Measurements from ENCODE around the gene E2F3. TPM values are rescaled to one million over a fixed set of nuclear protein-coding genes. Genes with fewer than 3 reads are reported as not detected.

The E2F3 gene
- total and polyA plus RNA-seq, 2 donors (not counting 1 experiment from before 2014, with no cell fraction given): 4.1 to 12.3 TPM

GRCh38 chr6:20534295-20535262, 132.9 kb downstream of the E2F3 start, which contains the start of gene CDKAL1:
TSS of gene CDKAL1 (plus strand) at chr6:20534457. CDS start at chr6:20546351, 11,894 bp downstream.
- peak; percentile 94 to 95 for DNase-seq (ENCODE audit: low read depth in 2 of 2)
- peak within 1 kb of the TSS; percentile 92 for H3K4me2 ChIP-seq (ENCODE audit: extremely low read depth, insufficient read depth, low read length)
- peak within 1 kb of the TSS; percentile 76 for H3K9ac ChIP-seq (ENCODE audit: insufficient read depth, low read length)
- H3K27ac ChIP-seq (ENCODE audit: insufficient read depth, low read length): peak within 1 kb of the TSS; percentile 72
- H3K79me2 ChIP-seq (ENCODE audit: control insufficient read depth, insufficient read depth, low read length): peaks cover 7% of the 10 kb centered on the region
- no peaks in the 10 kb centered on the region for H3K9me3 ChIP-seq (ENCODE audit: control insufficient read depth, insufficient read depth, low read depth, low read length)
- H2AFZ ChIP-seq (ENCODE audit: low read length): peak within 1 kb of the TSS; percentile 82
- H3K4me3 ChIP-seq (replicated peaks in 1 of 4; ENCODE audit: control extremely low read depth in 1 of 4, insufficient read depth in 1 of 4, low read depth in 3 of 4, low read length in 4 of 4): peak within 1 kb of the TSS; percentile 42 to 100 (median 71)
- no peaks in the 10 kb centered on the region for H3K36me3 ChIP-seq (ENCODE audit: control insufficient read depth, insufficient read depth, low read length)
- H3K27me3 ChIP-seq (ENCODE audit: control insufficient read depth, insufficient read depth, low read length): no peaks in the 10 kb centered on the region
- TF ChIP-seq CTCF (conservative IDR thresholded peaks at IDR 0.05 in 1 of 2, IDR thresholded peaks at IDR 0.05 in 1 of 2; ENCODE audit: low read depth in 1 of 2, low read length in 2 of 2) (no peak), EZH2 (IDR thresholded peaks at IDR 0.05; ENCODE audit: low read length, missing control alignments) (no peak)
- H4K20me1 ChIP-seq (ENCODE audit: control insufficient read depth, extremely low read depth, insufficient read depth, low read length): no peaks in the 10 kb centered on the region
- H3K4me1 ChIP-seq (ENCODE audit: control insufficient read depth, extremely low read depth, insufficient read depth, low read length): no peaks in the 10 kb centered on the region

- Histone ChIP-seq H3K27ac (ENCODE audit: insufficient read depth, low read length) (no peak overlapping the region), H3K79me2 (ENCODE audit: control insufficient read depth, insufficient read depth, low read length) (peaks cover 7% of the 10 kb centered on the region), H4K20me1 (ENCODE audit: control insufficient read depth, extremely low read depth, insufficient read depth, low read length) (no peaks in the 10 kb centered on the region), H3K9ac (ENCODE audit: insufficient read depth, low read length) (no peak overlapping the region), H3K36me3 (ENCODE audit: control insufficient read depth, insufficient read depth, low read length) (no peaks in the 10 kb centered on the region), H3K4me3 (replicated peaks in 1 of 4; ENCODE audit: control extremely low read depth in 1 of 4, insufficient read depth in 1 of 4, low read depth in 3 of 4, low read length in 4 of 4) (no peak overlapping the region), H3K9me3 (ENCODE audit: control insufficient read depth, insufficient read depth, low read depth, low read length) (no peaks in the 10 kb centered on the region), H3K4me2 (ENCODE audit: extremely low read depth, insufficient read depth, low read length) (no peak overlapping the region), H3K27me3 (ENCODE audit: control insufficient read depth, insufficient read depth, low read length) (no peaks in the 10 kb centered on the region), H2AFZ (ENCODE audit: low read length) (no peak overlapping the region), H3K4me1 (ENCODE audit: control insufficient read depth, extremely low read depth, insufficient read depth, low read length) (no peaks in the 10 kb centered on the region)
- no peak for DNase-seq (ENCODE audit: low read depth in 2 of 2)
- TF ChIP-seq EZH2 (IDR thresholded peaks at IDR 0.05; ENCODE audit: low read length, missing control alignments): no peak
These were observed 136.5 kb downstream of the E2F3 start for GRCh38 chr6:20538131-20538662.

- H3K36me3 ChIP-seq (ENCODE audit: control insufficient read depth, insufficient read depth, low read length): no peaks in the 10 kb centered on the region
- H3K27ac ChIP-seq (ENCODE audit: insufficient read depth, low read length): no peak overlapping the region
- no peaks in the 10 kb centered on the region for H3K9me3 ChIP-seq (ENCODE audit: control insufficient read depth, insufficient read depth, low read depth, low read length)
- peaks cover 7% of the 10 kb centered on the region for H3K79me2 ChIP-seq (ENCODE audit: control insufficient read depth, insufficient read depth, low read length)
- no peak overlapping the region for H3K4me3 ChIP-seq (replicated peaks in 1 of 4; ENCODE audit: control extremely low read depth in 1 of 4, insufficient read depth in 1 of 4, low read depth in 3 of 4, low read length in 4 of 4)
- TF ChIP-seq EZH2 (IDR thresholded peaks at IDR 0.05; ENCODE audit: low read length, missing control alignments) (no peak), CTCF (conservative IDR thresholded peaks at IDR 0.05 in 1 of 2, IDR thresholded peaks at IDR 0.05 in 1 of 2; ENCODE audit: low read depth in 1 of 2, low read length in 2 of 2) (no peak)
- no peaks in the 10 kb centered on the region for H4K20me1 ChIP-seq (ENCODE audit: control insufficient read depth, extremely low read depth, insufficient read depth, low read length)
- no peak overlapping the region for H3K4me2 ChIP-seq (ENCODE audit: extremely low read depth, insufficient read depth, low read length)
- no peaks in the 10 kb centered on the region for H3K4me1 ChIP-seq (ENCODE audit: control insufficient read depth, extremely low read depth, insufficient read depth, low read length)
- no peak overlapping the region for H3K9ac ChIP-seq (ENCODE audit: insufficient read depth, low read length)
- H3K27me3 ChIP-seq (ENCODE audit: control insufficient read depth, insufficient read depth, low read length): no peaks in the 10 kb centered on the region
- DNase-seq (ENCODE audit: low read depth in 2 of 2): no peak
- no peak overlapping the region for H2AFZ ChIP-seq (ENCODE audit: low read length)
These were observed 137.2 kb downstream of the E2F3 start for GRCh38 chr6:20538907-20539306.
